Muscle layer of colon (tissue), 2 donors: ENCODE results near the gene ZSWIM6.

Experiments used
- H3K27ac ChIP-seq: one replicate; pipeline ENCODE4 v1.7.0; 2013; ENCODE audit warnings: low read depth, mild to moderate bottlenecking, low read length, moderate library complexity
- H3K27me3 ChIP-seq, 2 donors: one replicate each; pipeline ENCODE4 v1.7.0; 2013; ENCODE audit warnings: low read length in 2 of 2, mild to moderate bottlenecking in 2 of 2; ENCODE audit not compliant: insufficient read depth in 2 of 2, control insufficient read depth in 1 of 2
- H3K36me3 ChIP-seq: one replicate; pipeline ENCODE4 v1.7.0; 2013; ENCODE audit warnings: mild to moderate bottlenecking, low read length; ENCODE audit not compliant: insufficient read depth
- H3K4me1 ChIP-seq: one replicate; pipeline ENCODE4 v1.7.0; 2013; ENCODE audit warnings: mild to moderate bottlenecking, low read length; ENCODE audit not compliant: insufficient read depth
- H3K4me3 ChIP-seq, 2 donors: one replicate each; pipeline ENCODE4 v1.7.0; 2013; ENCODE audit warnings: low read length in 2 of 2, low read depth in 1 of 2, mild to moderate bottlenecking in 1 of 2, moderate library complexity in 1 of 2
- H3K9ac ChIP-seq: one replicate; pipeline ENCODE4 v1.7.0; 2013; ENCODE audit warnings: low read length
- H3K9me3 ChIP-seq: one replicate; pipeline ENCODE4 v1.7.0; 2013; ENCODE audit warnings: mild to moderate bottlenecking, low read length
- donor health status: abdominal sarcoma.
- donor health status: Adenocarcinoma of cecum.

ZSWIM6 gene

DNA sequence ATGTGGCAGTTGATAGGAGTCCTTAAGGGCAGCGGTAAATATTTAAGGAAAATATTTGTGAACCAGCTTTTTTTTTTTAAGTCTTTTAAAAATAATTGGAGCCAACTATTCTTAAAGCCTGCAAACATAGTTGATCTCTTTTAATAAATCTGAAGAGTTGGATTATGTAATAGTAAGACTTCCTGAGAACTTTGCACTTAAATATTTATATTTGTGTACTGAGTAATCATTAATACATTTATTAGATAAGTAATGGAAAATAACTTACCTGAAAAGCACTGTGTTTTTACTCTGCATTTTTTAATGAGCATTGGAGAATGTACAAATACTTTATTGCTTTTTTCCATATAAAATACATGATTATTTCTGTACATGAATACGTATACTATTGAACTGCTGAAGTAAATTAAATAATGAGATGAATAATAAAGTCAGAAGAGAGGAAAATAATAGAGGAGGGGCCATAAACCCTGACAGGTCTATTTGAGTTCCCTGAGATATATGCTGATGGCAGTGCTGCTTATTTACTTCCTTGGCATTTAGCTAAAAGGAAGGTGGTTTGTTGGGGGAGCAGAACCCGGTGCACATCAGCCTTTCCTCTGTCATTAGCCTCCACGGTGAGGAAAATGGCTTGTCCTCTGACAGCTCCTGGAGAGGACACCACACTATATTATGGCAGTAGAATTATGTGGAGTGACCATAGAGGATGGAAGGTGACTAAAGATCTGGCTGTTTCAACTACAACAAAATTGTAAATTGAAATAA is 148.0 kb downstream of the ZSWIM6 start:
- Histone ChIP-seq H3K9me3 (no peaks in the 10 kb centered on the region), H3K9ac (no peak overlapping the region), H3K36me3 (no peaks in the 10 kb centered on the region), H3K4me3 (no peak overlapping the region), H3K4me1 (peaks cover 4% of the 10 kb centered on the region), H3K27me3 (no peaks in the 10 kb centered on the region), H3K27ac (no peak overlapping the region)

DNA sequence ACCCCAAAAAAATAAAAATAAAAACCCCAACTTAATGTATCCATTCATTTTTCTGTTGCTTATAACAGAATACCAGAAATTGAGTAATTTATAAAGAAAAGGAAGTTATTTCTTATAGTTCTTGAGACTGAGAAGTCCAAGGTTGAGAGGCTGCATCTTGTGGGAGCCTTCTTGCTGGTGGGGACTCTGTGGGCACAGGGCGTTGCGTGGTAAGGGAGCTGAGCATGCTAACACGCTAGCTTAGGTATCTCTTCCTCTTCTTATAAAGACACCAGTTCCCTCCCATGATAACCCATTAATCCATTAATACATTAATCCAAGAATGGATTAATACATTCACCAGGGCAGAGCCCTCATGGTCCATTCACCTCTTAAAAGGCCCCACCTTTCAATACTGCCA is 150.9 kb downstream of the ZSWIM6 start:
- H3K4me3 ChIP-seq = no peak overlapping the region

DNA sequence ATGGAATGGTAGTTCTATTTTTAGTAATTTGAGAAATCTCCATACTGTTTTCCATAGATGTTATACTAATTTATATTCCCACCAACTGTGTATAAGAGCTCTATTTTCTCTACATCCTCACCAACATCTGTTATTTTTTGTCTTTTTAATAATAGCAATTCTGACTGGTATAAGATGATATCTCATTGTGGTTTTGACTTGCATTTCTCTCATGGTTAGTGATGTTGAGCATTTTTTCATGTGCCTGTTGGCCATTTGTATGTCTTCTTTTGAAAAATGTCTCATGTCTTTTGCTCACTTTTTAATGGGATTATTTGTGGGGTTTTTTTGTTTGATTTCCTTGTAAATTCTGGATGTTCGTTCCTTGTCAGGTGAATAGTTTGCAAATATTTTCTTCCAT is 154.4 kb downstream of the ZSWIM6 start:
- no peaks in the 10 kb centered on the region for H3K9me3 ChIP-seq
- H3K4me3 ChIP-seq = no peak overlapping the region
- H3K27me3 ChIP-seq = no peaks in the 10 kb centered on the region
- H3K4me1 ChIP-seq = no peaks in the 10 kb centered on the region
- no peak overlapping the region for H3K9ac ChIP-seq
- no peak overlapping the region for H3K27ac ChIP-seq
- peaks cover 4% of the 10 kb centered on the region for H3K36me3 ChIP-seq

More for the DNA sequence above, 150.9 kb downstream of the ZSWIM6 start:
- H3K36me3 ChIP-seq = no peaks in the 10 kb centered on the region
- no peaks in the 10 kb centered on the region for H3K27me3 ChIP-seq
- H3K9ac ChIP-seq = no peak overlapping the region
- no peak overlapping the region for H3K27ac ChIP-seq
- peaks cover 4% of the 10 kb centered on the region for H3K4me1 ChIP-seq
- H3K9me3 ChIP-seq = no peaks in the 10 kb centered on the region

DNA sequence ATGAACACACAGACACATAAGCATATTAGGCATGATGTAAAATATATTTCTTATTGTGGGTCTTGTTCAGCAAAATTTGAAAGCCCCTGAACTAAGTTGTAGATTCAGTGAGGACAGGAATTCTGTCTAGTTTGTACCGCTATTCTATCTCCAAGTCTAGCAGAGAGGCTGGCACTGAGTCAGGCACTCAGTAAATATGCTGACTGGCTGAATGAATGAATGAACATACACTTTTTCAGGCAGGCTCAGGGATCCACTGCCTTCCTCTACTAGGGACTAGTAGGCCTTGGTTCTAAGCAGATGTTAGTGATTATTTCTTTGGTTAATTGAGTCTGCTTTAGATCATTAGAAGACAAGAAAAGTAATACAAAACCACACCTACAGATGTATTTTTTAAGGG is 157.5 kb downstream of the ZSWIM6 start:
- H3K4me3 ChIP-seq = no peak overlapping the region
- no peak overlapping the region for H3K27ac ChIP-seq
- H3K36me3 ChIP-seq = peaks cover 7% of the 10 kb centered on the region
- H3K9me3 ChIP-seq = no peaks in the 10 kb centered on the region
- H3K27me3 ChIP-seq = no peaks in the 10 kb centered on the region
- H3K4me1 ChIP-seq = no peaks in the 10 kb centered on the region
- no peak overlapping the region for H3K9ac ChIP-seq

DNA sequence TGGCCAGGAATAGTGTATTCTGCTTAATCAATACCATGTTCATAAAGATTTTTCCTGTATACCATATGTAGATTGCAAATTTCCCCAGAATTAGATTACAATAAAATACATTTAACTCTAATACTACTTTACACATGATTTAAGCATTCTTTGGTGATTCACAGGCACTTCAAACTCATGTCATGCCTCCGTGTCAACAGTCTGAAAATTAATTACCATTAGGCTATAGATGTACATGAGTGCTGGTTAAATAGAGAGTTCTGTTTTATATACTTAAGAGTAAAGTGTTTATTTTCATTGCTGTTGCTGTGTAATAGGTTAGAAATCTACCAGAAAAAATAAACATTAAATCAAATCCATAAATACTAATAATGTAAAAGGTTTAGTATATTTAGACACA is 159.8 kb downstream of the ZSWIM6 start:
- Histone ChIP-seq H3K36me3 (peaks cover 7% of the 10 kb centered on the region), H3K9ac (no peak overlapping the region), H3K27me3 (no peaks in the 10 kb centered on the region), H3K4me1 (peaks cover 10% of the 10 kb centered on the region), H3K4me3 (no peak overlapping the region), H3K9me3 (no peaks in the 10 kb centered on the region), H3K27ac (no peak overlapping the region)

DNA sequence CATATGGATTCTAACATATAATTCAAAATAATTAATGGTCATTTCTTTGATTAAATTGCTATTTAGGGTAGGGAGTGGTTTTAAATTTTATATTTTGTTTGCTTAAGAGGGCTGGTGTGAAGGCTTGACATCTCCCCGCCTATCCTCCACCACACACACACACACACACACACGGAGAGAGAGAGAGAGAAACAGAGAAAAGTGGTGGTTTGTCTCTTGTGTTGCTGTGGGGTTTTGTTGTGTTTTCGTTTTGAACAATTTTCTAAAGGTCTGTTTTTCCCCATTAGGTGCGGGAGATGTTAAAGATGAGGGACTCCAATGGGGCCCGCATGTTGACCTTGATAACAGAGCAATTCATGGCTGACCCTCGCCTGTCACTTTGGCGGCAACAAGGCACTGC is 161.9 kb downstream of the ZSWIM6 start:
- Histone ChIP-seq H3K9me3 (no peaks in the 10 kb centered on the region), H3K36me3 (peaks cover 7% of the 10 kb centered on the region), H3K4me1 (peaks cover 21% of the 10 kb centered on the region), H3K9ac (no peak overlapping the region), H3K27me3 (no peaks in the 10 kb centered on the region), H3K27ac (no peak overlapping the region), H3K4me3 (no peak overlapping the region)

DNA sequence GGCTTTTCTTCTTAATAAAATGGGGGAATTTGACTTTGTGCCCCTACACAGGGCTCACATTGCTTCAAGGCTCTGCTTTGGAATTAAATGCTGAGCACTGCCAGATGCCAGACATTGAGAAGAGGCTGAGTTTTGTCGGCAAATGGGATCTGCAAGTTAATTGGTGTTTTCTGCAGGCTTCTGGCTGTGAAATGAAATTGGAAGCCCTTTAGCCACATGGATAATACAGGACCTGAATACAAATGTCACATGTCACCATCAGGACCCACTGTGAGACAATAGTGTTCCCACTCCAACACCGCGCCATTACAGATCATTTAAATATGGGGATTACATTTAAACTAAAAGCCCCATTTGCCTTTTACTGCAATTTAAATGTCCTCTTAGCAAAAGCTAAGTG is 164.4 kb downstream of the ZSWIM6 start:
- H3K9me3 ChIP-seq = no peaks in the 10 kb centered on the region
- peaks cover 21% of the 10 kb centered on the region for H3K4me1 ChIP-seq
- H3K27ac ChIP-seq = no peak overlapping the region
- H3K27me3 ChIP-seq = no peaks in the 10 kb centered on the region
- no peak overlapping the region for H3K4me3 ChIP-seq
- H3K9ac ChIP-seq = no peak overlapping the region
- peaks cover 4% of the 10 kb centered on the region for H3K36me3 ChIP-seq

DNA sequence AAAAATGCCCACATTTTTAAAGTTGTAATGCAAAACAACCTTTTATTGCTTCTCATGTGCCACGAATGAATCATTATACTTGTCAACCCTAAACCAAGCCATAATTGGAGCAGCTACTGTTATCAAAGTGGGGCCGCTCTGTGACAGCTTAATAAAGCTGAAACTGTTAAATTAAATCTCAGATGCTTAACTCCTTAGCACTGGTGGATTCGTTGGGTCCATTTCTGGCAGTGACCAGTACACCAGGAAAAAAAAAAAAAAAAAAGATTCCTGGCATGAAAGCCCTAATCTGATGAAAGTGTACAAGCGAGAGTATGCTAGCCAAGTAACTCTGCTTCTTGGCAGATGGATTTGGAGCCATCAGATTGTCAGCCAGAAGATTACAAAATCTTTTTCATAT is 164.8 kb downstream of the ZSWIM6 start:
- no peak overlapping the region for H3K27ac ChIP-seq
- H3K4me1 ChIP-seq = peaks cover 21% of the 10 kb centered on the region
- H3K36me3 ChIP-seq = peaks cover 4% of the 10 kb centered on the region
- no peaks in the 10 kb centered on the region for H3K27me3 ChIP-seq
- no peak overlapping the region for H3K9ac ChIP-seq
- H3K9me3 ChIP-seq = no peaks in the 10 kb centered on the region
- H3K4me3 ChIP-seq = no peak overlapping the region

DNA sequence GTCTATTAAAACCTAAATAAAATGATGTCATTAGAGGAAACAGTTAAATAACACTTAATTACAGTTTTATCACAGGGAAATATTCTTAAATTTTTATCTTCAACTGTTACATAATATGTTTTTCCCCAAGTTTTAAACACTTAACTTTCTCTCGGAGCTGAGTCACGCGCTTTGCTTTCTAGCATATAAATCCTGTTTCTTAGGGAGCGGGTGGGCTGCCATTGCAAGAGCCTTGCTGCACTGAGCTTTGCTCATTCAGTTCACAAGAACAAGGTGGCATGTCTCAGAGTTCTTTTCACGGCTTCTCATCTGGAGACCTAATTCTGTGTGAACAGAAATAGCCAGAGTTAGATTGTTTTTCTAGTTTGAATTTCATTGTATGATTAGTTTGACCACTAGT is 166.1 kb downstream of the ZSWIM6 start:
- Histone ChIP-seq H3K4me1 (peaks cover 21% of the 10 kb centered on the region), H3K27ac (no peak overlapping the region), H3K36me3 (peaks cover 4% of the 10 kb centered on the region), H3K4me3 (no peak overlapping the region), H3K9ac (no peak overlapping the region), H3K9me3 (no peaks in the 10 kb centered on the region), H3K27me3 (no peaks in the 10 kb centered on the region)

DNA sequence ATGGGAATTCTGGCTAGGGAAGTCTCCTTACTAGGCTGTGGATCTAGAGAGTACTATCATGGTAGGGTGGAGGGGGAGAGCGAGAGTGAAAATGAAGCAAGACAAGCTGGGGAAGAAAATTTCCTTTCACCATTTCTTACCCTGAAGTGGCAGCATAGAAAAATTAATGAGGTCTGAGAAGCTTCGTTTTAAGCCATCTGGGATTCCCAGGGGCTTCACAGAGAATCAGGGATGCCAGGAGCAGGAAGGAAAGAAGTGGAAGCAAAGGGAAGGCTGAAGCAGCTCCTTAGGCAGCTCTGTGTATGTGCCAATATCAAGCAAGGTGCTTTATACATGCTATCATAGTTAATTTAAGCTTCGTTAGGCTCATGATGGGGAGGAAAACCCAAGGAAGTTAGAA is 169.9 kb downstream of the ZSWIM6 start:
- Histone ChIP-seq H3K36me3 (no peaks in the 10 kb centered on the region), H3K9me3 (no peaks in the 10 kb centered on the region), H3K4me3 (no peak overlapping the region), H3K27ac (no peak overlapping the region), H3K4me1 (peaks cover 10% of the 10 kb centered on the region), H3K27me3 (no peaks in the 10 kb centered on the region), H3K9ac (no peak overlapping the region)

DNA sequence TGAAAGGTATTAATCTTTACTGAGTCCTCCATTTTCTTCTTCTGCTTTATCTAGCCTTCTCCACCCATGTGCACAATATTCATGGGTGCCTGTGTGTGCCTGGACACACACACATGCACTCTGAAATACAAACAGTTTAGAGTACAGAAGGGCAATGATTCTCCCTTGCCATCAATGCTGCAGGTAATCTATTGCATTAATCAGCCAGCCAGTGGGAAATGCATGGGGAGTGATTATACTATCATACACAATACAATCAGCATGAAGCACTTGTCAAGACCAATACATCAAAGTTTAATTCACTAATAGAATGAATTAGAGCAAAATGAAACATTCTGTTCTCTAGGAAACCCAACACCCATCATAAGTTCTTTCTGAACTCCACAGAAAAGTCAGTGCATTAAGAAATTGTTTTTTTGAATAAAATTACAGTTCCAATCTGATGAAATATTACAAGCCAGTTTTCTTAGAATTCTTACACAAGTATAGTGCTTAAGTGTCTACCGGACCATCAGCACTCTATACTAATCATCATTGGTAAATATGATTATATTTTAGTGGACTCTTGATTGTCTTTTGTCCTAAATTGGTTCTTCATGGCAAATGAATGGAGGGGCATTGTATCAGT is 172.2 kb downstream of the ZSWIM6 start:
- Histone ChIP-seq H3K4me1 (no peaks in the 10 kb centered on the region), H3K9me3 (no peaks in the 10 kb centered on the region), H3K36me3 (no peaks in the 10 kb centered on the region), H3K27me3 (no peaks in the 10 kb centered on the region), H3K4me3 (no peak overlapping the region), H3K27ac (no peak overlapping the region), H3K9ac (no peak overlapping the region)

DNA sequence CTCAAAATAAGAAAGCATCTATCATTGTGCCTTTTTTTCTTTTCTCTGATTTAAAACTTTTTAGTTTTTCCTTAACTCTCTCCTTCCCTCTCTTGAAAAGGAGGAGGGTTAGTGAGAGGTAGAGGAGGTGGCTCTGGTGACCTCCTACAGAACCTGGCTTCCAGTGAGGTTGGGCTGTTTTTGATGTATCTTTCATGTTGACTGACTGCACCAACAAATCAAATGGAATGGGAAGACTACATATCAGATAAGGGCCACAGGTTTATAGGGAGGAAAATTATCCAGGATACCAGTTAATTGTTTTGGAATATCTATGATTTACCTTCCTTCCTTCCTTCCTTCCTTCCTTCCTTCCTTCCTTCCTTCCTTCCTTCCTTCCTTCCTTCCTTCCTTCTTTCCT is 173.2 kb downstream of the ZSWIM6 start:
- H3K27me3 ChIP-seq = no peaks in the 10 kb centered on the region
- H3K4me1 ChIP-seq = no peaks in the 10 kb centered on the region
- no peaks in the 10 kb centered on the region for H3K9me3 ChIP-seq
- H3K36me3 ChIP-seq = no peaks in the 10 kb centered on the region
- H3K27ac ChIP-seq = no peak overlapping the region
- no peak overlapping the region for H3K9ac ChIP-seq
- H3K4me3 ChIP-seq = no peak overlapping the region
